GM19455 (cell line): ENCODE results near the gene DCAF16.
"Not testable (repeated sequence)": the region's sequence is repeated elsewhere in the genome, so short reads cannot be mapped to it uniquely, and the experiment has no call there.

ENCODE experiments used
- ATAC-seq: cut with Tn5 transposase; IDR thresholded peaks from one replicate; pipeline ENCODE4 v1.9.1; 2021; ENCODE audit not compliant: unreplicated experiment

The DCAF16 gene

GRCh38 chr4:17810260-17811077, at the start of gene DCAF16, which contains the start of gene NCAPG:
Gene DCAF16 (minus strand): TSS chr4:17810757. CDS start chr4:17804141, 6,616 bp downstream.
Gene NCAPG (plus strand): TSS chr4:17810979. CDS start chr4:17811078, 99 bp downstream.
- ATAC-seq: peak; percentile 87

DNA sequence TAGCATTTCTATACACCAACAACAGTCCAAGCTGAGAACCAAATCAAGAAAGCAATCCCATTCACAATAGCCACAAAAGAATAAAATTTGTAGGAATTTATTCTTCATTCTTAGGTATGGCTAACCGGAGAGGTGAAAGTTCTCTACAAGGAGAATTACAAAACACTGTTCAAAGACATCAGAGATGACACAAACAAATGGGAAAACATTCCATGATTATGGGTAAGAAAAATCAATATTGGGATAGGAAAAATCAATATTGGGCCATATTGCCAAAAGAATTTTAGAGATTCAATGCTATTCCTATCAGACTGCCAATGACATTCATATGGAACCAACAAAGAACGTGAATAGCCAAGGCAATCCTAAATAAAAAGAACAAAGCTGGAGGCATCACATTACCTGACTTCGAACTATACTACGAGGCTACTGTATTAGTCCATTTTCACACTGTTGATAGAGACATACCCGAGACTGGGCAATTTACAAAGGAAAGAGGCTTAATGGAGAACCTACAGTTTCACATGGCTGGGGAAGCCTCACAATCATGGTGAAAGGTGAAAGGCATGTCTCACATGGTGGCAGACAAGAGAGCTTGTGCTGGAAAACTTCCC, 49.3 kb upstream of the DCAF16 start:
- no peak for ATAC-seq

DNA sequence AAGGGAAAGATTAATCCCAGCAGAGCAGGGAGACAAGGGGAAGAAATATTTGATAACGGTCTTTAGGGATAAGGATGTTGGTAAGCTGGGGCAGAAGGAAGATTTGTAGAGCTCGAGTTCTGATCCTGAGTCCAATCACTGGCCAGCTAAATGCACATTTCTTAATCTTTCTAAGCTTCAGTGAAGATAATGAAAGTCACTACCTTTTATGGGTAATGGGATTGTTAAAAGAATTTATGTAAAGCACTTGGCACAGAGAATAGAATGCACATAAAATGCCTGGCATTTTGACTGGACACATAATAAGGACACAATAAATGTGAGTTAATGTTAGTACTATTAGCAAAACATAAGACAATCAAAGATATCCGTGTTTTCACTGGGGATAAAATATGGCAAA, 43.5 kb upstream of the DCAF16 start:
- no peak for ATAC-seq

GRCh38 chr4:17851959-17852358, 41.4 kb upstream of the DCAF16 start:
- ATAC-seq: no peak

DNA sequence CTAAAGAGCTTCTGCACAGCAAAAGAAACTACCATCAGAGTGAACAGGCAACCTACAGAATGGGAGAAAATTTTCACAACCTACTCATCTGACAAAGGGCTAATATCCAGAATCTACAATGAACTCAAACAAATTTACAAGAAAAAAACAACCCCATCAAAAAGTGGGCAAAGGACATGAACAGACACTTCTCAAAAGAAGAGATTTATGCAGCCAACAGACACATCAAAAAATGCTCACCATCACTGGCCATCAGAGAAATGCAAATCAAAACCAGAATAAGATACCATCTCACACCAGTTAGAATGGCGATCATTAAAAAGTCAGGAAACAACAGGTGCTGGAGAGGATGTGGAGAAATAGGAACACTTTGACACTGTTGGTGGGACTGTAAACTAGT, 39.7 kb upstream of the DCAF16 start:
- ATAC-seq: not testable (repeated sequence)

GRCh38 chr4:17846266-17846665, 35.7 kb upstream of the DCAF16 start:
- ATAC-seq: no peak

GRCh38 chr4:17823871-17824669, 13.5 kb upstream of the DCAF16 start:
- ATAC-seq: no peak

DNA sequence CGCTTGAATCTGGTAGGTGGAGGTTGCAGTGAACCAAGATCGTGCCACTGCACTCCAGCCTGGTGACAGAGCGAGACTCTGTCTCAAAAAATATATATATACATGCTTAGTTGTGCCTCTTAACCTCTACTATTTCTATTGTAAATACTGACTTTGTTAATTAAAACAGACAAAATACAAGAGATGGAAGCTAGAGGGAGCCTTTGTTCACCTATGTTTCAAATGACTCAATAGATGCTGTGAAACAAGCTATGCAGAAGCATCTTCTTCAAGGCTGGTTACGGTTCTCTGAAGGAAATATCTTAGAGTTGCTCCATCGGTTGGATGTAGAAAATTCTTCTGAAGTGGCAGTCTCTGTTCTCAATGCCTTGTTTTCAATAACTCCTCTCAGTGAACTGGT, 6.5 kb upstream of the DCAF16 start:
- ATAC-seq: peak; percentile 71

DNA sequence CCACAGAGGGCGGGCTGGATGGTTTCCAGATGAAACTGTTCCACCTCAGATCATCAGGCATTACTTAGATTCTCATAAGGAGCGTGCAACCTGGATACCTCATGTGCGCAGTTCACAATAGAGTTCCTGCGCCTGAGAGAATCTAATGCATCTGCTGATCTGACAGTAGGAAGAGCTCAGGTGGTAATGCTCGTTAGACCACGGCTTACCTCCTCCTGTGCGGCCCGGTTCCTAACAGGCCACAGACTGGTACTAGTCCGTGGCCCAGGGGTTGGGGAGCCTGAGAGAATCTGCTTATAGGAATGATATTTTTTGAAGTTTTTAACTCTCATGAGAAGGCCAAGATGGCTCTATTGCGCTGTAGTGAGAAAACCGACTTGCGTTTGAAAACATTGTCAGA, 5.6 kb upstream of the DCAF16 start:
- ATAC-seq: no peak

DNA sequence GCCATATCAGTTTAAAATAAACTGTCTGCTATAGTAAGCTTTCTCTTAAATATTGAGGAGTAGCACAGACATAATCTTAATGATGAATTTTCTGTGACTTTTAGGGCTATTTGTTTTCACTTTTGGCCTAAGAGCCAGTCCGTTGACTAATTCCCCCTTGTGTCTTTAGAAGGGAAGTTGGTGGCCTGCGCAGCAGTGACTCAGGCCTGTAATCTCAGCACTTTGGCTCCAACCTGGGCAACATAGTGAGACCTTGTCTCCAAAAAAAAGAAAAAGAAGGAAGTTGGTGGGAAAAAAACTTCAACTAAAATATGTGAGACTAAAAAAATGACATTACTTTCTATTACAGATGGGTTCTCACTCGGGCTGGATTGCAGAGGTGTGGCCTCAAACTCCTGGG, 3.6 kb upstream of the DCAF16 start:
- ATAC-seq: no peak

DNA sequence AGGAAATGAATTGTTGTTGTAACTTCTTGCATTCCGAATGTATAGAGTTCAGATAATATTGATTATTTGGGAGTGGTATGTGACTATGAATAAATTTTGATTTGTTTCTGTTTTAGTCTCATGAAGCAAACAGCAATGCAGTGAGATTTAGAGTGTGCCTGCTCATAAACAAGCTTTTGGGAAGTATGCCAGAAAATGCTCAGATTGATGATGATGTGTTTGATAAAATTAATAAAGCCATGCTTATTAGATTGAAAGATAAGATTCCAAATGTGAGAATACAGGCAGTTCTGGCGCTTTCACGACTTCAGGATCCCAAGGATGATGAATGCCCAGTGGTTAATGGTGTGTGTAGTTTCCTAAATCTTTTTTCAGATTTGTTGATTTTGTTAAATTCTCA, 2.2 kb upstream of the DCAF16 start:
- no peak for ATAC-seq

DNA sequence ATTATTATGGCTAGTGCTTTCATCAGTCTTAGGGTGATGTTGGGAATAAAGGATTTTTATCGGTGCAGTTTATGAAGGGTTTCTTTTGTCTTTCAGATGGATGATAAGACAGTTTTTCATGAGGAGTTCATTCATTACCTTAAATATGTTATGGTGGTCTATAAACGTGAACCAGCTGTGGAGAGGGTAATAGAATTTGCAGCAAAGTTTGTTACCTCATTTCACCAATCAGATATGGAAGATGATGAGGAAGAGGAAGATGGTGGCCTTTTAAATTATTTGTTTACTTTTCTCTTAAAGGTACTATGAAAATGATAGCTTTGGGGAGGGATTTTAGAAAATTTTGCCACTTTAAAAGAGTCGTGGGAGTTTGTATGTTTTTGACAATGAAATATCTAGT, 1.6 kb upstream of the DCAF16 start:
- no peak for ATAC-seq

DNA sequence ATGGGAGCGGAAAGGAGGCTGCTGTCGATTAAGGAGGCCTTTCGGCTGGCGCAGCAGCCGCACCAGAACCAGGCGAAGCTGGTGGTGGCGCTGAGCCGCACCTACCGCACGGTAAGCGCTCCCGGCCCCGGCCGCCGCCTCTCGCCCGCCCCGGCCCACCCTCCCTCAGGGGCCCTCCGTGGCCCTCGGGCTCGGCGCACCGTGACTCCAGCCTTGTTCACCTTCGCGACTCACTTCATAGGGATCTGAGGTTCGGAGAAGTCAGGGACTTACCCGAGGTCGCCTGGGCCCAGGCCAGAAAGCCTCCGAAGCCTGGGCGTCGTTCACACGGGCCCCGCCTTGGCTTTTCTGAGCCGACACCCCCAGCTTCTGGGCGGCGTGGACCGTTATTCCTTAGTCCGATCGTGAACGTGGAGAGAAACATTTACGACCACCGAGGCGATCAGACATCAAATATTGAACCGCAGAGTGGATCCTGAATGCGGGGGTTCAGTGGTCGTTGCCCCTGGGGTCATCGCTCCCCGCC, 584 bp upstream of the DCAF16 start:
- ATAC-seq: peak; percentile 34

DNA sequence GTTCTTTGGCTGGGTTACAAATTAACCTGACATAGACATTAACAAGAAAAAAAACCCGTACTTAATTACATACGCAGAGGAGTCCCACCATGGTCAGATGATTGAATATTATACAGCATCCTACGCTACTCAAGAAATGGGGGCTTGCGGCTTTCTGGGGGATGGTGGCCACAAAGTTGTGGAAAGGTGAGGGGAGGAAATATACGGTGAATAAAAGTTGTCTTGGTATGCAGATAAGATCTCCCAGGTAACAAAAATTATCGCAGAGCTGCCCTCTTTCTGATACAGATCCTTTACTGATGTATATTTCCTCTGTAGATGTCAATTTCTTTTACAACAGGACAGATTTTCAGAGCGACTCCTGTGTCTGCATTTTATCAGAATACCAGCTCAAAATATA, 890 bp downstream of the DCAF16 start:
- ATAC-seq: no peak

- no peak for ATAC-seq
Observed at GRCh38 chr4:17807446-17807845, 3.1 kb downstream of the DCAF16 start.

DNA sequence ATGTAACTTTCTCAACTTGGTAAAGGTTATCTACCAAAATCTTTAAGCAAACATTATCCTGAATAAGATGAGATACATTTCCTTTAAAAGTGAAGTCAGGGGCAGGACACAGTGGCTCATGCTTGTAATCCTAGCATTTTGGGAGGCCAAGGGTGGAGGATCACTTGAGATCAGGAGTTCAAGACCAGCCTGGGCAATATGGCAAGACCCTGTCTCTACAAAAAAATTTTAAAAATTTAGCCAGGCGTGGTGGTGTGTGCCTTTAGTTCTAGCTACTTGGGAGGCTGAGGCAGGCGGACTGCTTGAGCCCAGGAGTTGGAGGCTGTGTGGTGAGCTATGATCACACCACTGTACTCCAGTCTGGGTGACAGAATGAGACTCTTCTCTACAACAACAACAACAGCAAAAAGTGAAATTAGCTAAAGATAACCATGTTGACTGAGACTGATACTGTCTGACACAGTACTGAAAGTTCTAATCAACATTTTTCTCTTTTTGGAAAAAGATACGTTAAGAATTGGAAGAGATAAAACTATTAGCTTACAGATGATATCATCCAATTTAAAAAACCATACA, 4.9 kb downstream of the DCAF16 start:
- no peak for ATAC-seq

- no peak for ATAC-seq
Observed at GRCh38 chr4:17797808-17798207, 12.7 kb downstream of the DCAF16 start.

DNA sequence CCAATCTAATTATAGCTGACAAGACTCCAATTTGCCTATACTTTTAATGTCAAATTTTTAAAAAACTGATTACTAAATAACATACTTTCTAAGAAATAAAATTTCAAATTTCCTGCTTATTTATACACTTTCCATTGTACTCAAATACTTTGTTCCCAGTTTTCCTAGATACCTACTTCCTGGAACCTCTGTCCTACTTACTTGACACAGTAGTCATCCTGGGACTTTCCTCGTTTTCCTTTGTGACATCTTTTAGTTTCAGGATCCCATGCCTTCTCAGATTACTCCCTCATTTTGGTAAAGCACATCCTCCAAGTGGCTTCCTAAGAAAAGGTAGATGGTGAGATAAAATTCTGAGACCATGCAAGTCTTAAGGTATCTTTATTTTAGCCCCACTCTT, 15.8 kb downstream of the DCAF16 start:
- ATAC-seq: no peak

- no peak for ATAC-seq
Observed at GRCh38 chr4:17788956-17789355, 21.6 kb downstream of the DCAF16 start.

GRCh38 chr4:17787315-17787714, 23.2 kb downstream of the DCAF16 start:
- no peak for ATAC-seq

GRCh38 chr4:17786567-17786966, 24.0 kb downstream of the DCAF16 start:
- no peak for ATAC-seq
